Subcutaneous adipose tissue (tissue), 4 donors: ENCODE results near the gene DIAPH2. TPM values are rescaled to one million over a fixed set of nuclear protein-coding genes. Genes with fewer than 3 reads are reported as not detected.

Experiments used
- CTCF ChIP-seq: fragments of 450-650 bp; IDR thresholded peaks from one replicate; pipeline ENCODE4 v1.5.1; 2016; ENCODE audit warnings: low read depth, mild to moderate bottlenecking, control low read depth, antibody characterized with exemption, moderate library complexity
- total RNA-seq, 4 donors: library from RNA; depleted of rRNA; stranded (reverse); fragments of >200 nt; gene quantifications; one replicate each; pipeline ENCODE4 v1.1.0, GENCODE V29; 2016

Gene DIAPH2
- total RNA-seq, 4 donors from 2014 or later: 45.0 to 84.6 (median 54.2) TPM

DNA sequence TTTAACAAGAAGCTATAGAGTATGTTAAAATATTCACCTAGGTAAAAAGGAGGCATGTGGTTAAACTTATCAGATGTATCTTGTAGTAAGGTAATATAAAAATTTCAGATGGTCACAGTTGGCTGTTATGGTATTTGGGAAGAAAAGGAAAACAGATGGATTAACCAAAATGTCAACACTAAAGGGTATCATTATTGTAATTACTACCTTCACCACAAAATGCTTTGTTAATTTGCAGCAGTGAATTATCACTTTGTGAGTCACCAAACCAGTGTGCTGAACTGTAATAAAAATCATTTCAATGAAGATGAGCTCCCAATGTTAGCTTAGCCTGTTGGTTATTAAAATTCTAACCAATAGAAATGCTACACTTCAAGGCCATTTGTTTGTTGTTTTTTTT lies 432.9 kb downstream of the DIAPH2 start:
- no peak for TF ChIP-seq CTCF

- TF ChIP-seq CTCF: no peak
Observed at GRCh38 chrX:97119474-97120109, 434.9 kb downstream of the DIAPH2 start.

- no peak for TF ChIP-seq CTCF
Observed at GRCh38 chrX:97123001-97123400, 438.4 kb downstream of the DIAPH2 start.

DNA sequence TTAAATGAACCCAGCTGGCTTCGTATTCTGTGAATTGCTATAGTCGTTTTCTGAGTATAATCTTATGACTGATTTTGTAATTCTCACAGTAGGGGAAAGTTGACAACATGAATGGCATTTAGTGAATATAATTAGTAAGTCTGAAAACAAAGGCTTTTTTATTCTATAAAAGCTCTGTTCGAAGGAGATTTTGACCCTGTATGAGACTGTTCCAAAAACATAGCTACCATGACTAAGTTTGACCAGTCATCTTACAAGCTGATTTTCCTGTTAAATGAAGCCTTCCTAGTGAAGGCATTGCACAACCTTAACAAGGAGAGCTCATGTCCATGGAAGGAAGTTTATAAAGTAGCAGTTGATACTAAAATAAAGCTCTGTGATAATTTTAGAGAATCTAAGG lies 441.4 kb downstream of the DIAPH2 start:
- no peak for TF ChIP-seq CTCF

GRCh38 chrX:97132664-97133415 lies 448.2 kb downstream of the DIAPH2 start:
- TF ChIP-seq CTCF: no peak

DNA sequence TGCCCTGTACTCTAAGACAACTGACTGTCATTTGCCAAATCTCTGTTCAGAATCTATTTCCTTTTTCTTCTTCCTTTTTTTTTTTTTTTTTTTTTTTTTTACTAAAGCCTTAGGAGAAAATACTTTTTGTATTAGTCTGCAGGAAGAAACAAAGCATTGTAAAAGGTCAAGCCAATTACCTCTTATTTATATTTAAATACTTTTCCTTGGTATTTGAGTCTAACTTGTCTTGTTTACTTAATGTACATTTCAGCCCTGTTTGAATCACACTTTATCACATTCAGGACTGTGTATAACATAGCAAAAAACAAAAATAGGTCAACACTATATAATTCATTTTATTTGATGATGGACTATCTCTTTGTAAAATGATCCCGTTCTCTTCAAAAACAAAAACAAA lies 461.3 kb downstream of the DIAPH2 start:
- TF ChIP-seq CTCF: no peak

GRCh38 chrX:97155816-97156215 lies 471.2 kb downstream of the DIAPH2 start:
- no peak for TF ChIP-seq CTCF
